HG03025 (cell line): ENCODE measurements around the gene SOWAHA.

Experiments used
- ATAC-seq: cut with Tn5 transposase; IDR thresholded peaks from one replicate; pipeline ENCODE4 v1.9.1; 2021; ENCODE audit warnings: mild to moderate bottlenecking, moderate library complexity; ENCODE audit not compliant: unreplicated experiment, low FRiP score

SOWAHA gene

DNA sequence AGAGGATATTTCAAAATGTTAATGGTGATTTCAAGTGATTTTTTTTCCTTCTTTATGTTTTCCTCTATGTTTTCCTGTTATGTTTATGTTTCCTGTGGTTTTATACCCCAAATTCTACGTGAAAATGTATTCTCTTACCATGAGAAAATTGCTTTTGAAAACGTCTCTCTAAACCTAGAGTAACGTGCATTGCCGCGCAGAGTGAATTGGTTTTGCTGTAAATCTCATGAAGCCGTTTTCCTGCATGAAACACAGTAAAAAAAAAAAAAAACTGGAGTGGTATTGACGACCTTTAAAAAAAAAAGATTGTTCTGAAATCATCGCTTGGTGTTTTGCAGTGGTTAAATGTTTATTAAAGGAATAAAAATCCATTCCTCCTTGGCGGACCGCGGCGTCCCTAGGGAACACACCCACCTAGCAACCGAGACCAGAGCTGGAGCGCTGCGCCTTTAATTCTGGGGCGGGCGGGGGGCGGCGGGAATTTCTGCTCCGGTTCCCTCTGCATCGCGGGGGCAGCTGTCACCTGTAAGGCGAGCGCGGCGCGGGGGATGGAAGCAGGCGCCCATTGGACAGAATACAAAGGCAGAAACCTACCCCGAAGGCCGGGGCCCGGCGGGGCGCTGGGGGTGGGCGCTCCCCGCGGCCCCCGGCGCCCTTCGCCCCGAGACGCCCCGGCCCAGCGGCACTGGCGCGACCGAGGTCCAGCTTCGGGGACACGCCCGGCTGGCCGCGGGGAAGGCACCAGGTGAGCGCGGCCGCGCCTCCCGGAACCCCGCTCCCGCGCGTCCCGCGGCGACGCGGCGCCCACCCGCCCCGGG is at the start of gene SOWAHA:
SOWAHA (plus strand) TSS at position 522 of the 818 bp plus-strand sequence. CDS start 320 bp downstream, outside the sequence.
- no peak for ATAC-seq

GRCh38 chr5:132764051-132764450 is 49.1 kb upstream of the SOWAHA start:
- no peak for ATAC-seq

DNA sequence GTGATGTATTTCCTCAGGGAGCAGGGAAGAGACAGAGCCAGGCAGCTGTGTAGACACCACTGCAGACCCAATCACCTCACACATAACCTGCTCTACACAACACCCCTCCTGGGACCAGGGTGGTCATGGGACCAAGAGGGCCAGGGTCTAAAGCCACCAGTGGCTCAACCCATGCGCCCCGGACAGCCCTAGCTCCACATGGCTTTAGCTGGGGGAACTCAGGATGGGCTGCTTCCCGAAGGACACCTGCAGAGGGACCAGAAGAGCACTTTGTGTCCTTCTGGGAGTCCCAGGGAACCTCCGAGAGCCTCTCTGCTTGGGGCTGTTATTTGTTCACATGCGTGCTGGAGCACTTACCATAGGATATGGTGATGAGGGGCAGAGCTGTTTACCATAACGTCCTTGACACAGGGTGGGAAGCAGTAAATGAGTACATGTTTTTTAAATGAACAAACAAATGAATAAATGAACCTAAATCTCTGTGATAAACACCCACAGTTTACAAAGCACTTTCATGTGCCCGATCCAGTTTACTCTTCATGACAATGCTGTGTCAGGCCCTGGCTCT is 48.3 kb upstream of the SOWAHA start:
- ATAC-seq = no peak

DNA sequence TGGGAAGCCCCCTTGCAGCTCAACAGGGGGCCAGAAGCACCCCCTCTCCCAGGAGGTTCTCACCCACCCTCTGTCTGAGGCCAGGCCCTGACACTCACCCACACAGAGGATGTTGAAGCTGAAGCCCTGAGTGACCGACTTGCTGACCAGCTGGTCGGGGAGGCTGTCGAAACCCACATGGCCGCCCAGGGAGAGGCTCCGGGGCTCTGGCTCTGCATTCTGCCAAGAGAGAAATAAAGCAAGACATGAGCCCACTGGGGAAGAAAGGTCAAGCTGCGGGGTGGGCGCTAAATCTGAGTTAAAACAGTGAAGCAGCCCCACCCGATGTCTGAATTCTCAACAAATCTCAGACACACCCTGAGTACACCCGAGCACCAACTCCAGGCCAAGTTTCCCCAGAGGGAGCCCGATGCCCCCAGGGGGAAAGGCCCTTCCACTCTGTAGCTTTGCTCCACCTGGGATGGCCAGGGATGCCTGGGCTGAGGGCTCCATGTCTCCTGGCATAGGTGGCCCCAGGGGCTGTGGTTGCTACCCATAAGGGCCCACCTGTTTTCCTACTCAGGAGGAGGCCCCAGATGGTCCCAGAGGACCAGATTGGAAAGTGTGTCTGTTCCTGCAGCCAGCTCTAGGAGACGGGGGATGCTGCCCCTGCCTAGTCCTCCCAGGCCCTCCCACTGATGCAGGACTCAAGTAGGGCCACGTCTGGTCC is 47.6 kb upstream of the SOWAHA start:
- ATAC-seq = no peak

- ATAC-seq = no peak
These were observed 46.9 kb upstream of the SOWAHA start for GRCh38 chr5:132766020-132766805.

DNA sequence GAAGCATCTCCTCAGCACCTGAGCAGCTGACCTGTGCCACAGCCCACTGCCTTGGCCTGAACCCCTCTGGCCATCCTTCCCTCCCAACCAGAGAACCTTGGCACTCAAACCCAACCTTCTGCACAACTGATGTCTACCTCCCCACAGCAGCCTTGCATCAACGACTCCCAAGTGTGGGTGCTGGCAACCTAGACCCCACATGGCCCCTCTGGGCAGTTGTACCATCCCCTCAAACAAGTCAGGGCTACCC is 46.4 kb upstream of the SOWAHA start:
- no peak for ATAC-seq

- no peak for ATAC-seq
These were observed 46.0 kb upstream of the SOWAHA start for GRCh38 chr5:132767150-132767549.

DNA sequence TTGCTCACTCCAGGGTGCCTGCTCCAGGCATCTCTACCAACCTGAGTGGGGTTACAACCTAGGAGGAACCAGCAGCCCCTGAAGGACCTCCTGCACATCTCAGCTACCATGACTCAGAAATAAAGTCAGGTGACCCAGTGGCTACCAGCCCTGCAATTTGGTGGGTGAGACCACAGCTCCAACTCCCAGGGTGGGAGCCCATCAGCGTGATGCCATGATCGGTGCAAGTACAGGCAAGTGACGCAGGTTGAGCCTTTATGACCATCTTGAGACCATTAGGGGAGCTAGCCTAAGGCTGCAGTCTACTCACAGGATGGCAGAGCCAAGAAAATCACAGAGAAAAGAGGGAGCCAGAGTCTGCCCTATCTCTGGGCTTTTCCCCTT is 44.6 kb upstream of the SOWAHA start:
- no peak for ATAC-seq

GRCh38 chr5:132770476-132771159 is 42.5 kb upstream of the SOWAHA start:
- no peak for ATAC-seq

- no peak for ATAC-seq
These were observed 41.6 kb upstream of the SOWAHA start for GRCh38 chr5:132771503-132771998.

DNA sequence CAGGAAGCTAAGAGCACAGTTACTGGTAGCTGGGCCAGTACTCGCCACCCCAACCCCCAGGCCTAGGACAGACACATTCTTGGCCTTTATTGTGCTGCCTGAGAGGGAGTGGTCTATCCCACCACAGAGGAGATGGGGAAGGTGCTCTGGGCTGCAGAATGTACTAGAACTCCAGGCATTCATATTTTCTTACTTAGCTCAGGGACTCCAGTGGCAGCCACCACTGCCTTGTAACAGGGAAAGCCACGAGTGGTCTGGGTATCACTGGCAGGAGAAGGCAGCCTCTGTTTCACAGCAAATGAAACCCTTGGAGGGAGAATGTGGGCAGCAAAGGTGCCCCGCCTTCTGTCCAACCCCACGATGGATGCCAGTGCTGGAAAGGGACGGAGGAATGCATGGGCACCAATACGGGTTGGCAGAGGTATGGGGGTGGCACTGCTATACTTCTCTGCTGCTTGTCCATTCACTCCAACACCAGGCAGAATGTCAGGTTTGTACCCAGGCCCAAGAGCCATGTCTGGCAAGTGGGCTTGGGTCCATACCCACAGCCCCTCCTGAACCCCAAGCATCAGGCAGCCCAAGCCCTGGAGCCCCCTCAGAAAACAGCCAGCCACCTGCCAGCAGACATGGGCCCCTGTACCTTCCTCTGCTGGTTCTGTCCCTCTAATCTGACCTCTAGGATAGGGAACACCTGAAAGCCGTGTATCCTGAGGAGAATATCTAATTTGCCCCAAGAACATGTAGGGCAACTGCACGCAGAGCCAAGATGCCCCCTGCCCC is 40.6 kb upstream of the SOWAHA start:
- ATAC-seq = no peak

GRCh38 chr5:132773114-132773513 is 40.0 kb upstream of the SOWAHA start:
- no peak for ATAC-seq

DNA sequence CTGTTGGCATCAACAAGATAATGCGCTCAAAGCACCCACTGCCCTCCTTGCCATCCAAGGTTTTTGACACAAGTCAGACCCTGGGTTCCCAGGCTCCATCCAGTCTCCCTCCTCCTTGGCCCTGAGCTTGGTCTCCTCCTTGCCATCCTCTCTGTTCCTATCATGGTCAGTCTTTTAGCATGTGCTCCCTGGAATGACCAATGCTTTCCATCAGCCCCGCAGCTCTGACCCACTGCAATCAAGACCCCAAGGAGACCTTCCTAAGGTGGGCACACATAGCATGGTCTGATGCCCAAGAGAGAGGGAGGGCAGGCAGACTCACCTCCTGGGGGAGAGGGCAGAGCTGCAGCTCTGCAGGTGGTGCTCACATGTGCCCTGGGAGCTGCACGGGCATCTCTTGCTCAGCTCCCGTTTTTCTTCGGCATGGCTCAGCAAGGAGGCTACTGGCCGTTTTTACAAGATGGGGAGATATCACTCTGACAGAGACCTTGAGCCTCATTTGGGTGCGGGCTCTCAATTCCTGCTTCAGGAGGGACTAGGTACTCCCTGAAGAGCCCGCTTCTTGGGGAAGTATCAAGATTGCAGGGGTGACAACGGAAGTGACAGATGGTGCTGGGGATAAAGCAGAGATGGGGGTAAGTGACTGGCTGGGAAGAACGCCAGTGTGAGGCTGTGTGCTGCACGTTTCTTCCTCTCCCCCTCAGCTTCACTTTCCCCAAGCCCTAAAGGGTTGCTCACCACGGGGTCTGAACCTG is 39.3 kb upstream of the SOWAHA start:
- no peak for ATAC-seq

DNA sequence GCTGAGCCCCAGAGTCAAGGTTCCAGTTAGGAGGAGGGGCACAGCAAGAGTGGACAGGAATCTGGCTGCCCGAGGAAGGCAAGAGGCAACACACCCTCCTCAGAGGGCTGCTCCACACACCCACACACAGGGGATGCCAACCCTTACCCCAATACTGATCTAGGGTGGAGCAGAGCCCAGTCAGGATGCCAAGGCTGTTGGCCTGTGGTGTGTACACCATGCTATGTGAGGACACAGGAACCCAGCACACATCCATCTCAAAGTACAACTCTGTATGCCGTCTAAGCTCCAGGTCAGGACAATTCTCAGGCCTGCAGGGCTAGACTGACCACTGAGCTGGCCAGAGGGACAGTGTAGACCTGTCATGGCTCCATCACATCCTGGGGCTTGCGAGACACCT is 38.7 kb upstream of the SOWAHA start:
- no peak for ATAC-seq

- ATAC-seq = no peak
These were observed 38.2 kb upstream of the SOWAHA start for GRCh38 chr5:132774896-132775295.

- ATAC-seq = no peak
These were observed 37.6 kb upstream of the SOWAHA start for GRCh38 chr5:132775476-132775961.

- ATAC-seq = peak; percentile 22
These were observed 36.8 kb upstream of the SOWAHA start for GRCh38 chr5:132776131-132776937.

GRCh38 chr5:132776938-132777208 is 36.2 kb upstream of the SOWAHA start:
- ATAC-seq = no peak
